Panc1 (cell line): ENCODE measurements around the gene NOTCH4. TPM values are rescaled to one million over a fixed set of nuclear protein-coding genes. Genes with fewer than 3 reads are reported as not detected.
A peak's percentile ranks its signal among the peaks of the same experiment; 100 is the strongest.
"Not testable (repeated sequence)": the region's sequence is repeated elsewhere in the genome, so short reads cannot be mapped to it uniquely, and the experiment has no call there.

Experiments used
- ATAC-seq: fragments of 200-7000 bp; cut with Tn5 transposase; 2 replicates; pipeline ENCODE4 v1.9.1; 2020; ENCODE audit warnings: mild to moderate bottlenecking, moderate library complexity
- BruUV-seq: library from RNA; stranded (reverse); fragments of 400-500 nt; replicated peaks from 2 replicates; lab custom pipeline; 2021; lab: Mats Ljungman, UMichigan
- CTCF ChIA-PET: fragments of 300-600 bp; sonication (Branson Sonifier 250); formaldehyde crosslinking; loops from one replicate; lab custom pipeline; 2022; ENCODE audit warnings: antibody characterized with exemption; lab: Charles Lee
- POLR2A ChIA-PET: fragments of 300-600 bp; sonication (Branson Sonifier 250); formaldehyde crosslinking; loops from one replicate; lab custom pipeline; 2022; ENCODE audit warnings: antibody characterized with exemption; lab: Charles Lee
- DNase-seq: peaks from one replicate; pipeline ENCODE4 v3.0.0-alpha.2; 2010; ENCODE audit warnings: low read depth, low spot score
- H3K27ac ChIP-seq: 2 replicates; pipeline ENCODE4 v1.5.1; 2011; ENCODE audit warnings: mild to moderate bottlenecking, low read length, inconsistent platforms
- H3K27me3 ChIP-seq: fragments of 200-500 bp; sonication (Bioruptor generic); 2 replicates; pipeline ENCODE4 v1.6.0; 2014; ENCODE audit warnings: low read length, inconsistent platforms; ENCODE audit not compliant: control insufficient read depth, insufficient read depth
- H3K36me3 ChIP-seq: fragments of 200-500 bp; sonication (Bioruptor generic); 2 replicates; pipeline ENCODE4 v1.5.1; 2014; ENCODE audit warnings: inconsistent platforms, mild to moderate bottlenecking, low read length, moderate library complexity; ENCODE audit not compliant: control insufficient read depth, insufficient read depth
- H3K4me1 ChIP-seq: 2 replicates; pipeline ENCODE4 v1.5.1; 2011; ENCODE audit warnings: inconsistent platforms, mild to moderate bottlenecking, low read length, moderate library complexity; ENCODE audit not compliant: control insufficient read depth, insufficient read depth
- H3K4me3 ChIP-seq, 2 experiments: 2 replicates each; pipeline ENCODE4 v1.5.1; 2011 to 2012; ENCODE audit warnings: low read depth in 2 of 2, low read length in 2 of 2, mild to moderate bottlenecking in 2 of 2, inconsistent platforms in 1 of 2, moderate library complexity in 1 of 2
- H3K9me3 ChIP-seq: fragments of 200-500 bp; sonication (Bioruptor generic); 2 replicates; pipeline ENCODE4 v1.5.1; 2014; ENCODE audit warnings: low read depth, mild to moderate bottlenecking, inconsistent platforms, low read length, moderate library complexity; ENCODE audit not compliant: control insufficient read depth, insufficient read depth
- POLR2AphosphoS5 ChIP-seq: IDR thresholded peaks from 2 replicates; pipeline ENCODE4 v1.6.1; 2012; ENCODE audit warnings: mild to moderate bottlenecking, low read depth, low read length, moderate library complexity
- SIN3A ChIP-seq: IDR thresholded peaks from 2 replicates; pipeline ENCODE4 v1.6.1; 2012; ENCODE audit warnings: low read depth, mild to moderate bottlenecking, low read length, moderate library complexity, borderline replicate concordance; ENCODE audit not compliant: insufficient read depth
- TCF7L2 ChIP-seq: IDR thresholded peaks from 2 replicates; pipeline ENCODE4 v1.6.1; 2011; ENCODE audit warnings: mild to moderate bottlenecking, low read depth, low read length, inconsistent platforms
- in situ Hi-C: cut with HindIII; loops from 2 replicates; pipeline ENCODE4 v1.10.0; 2016; ENCODE audit warnings: low sequenced_read_pairs, low pct_unique_long_range_greater_than_20kb
- intact Hi-C: fragments of 100-400 bp; cut with micrococcal nuclease; formaldehyde crosslinking; loops from one replicate; pipeline ENCODE4 v1.10.0; 2022; ENCODE audit not compliant: unreplicated experiment
- total RNA-seq: library from RNA; stranded (reverse); gene quantifications from one replicate; pipeline ENCODE4 v1.2.1, GENCODE V29; 2021; ENCODE audit not compliant: unreplicated experiment
- TF ChIP-seq, protein P1 (sequence below): fragments of 450-650 bp; IDR thresholded peaks from 2 replicates; pipeline ENCODE4 v1.5.1; 2017; ENCODE audit warnings: mild to moderate bottlenecking
- TF ChIP-seq, protein P2 (sequence below), 2 experiments: IDR thresholded peaks; 2 replicates each; pipeline ENCODE4 v1.6.1; 2011 to 2012; ENCODE audit warnings: low read depth in 2 of 2, control low read depth in 1 of 2, low read length in 1 of 2, mild to moderate bottlenecking in 1 of 2, moderate library complexity in 1 of 2; ENCODE audit not compliant: insufficient read depth in 1 of 2

NOTCH4 gene
- total RNA-seq, 1 experiment from 2014 or later, result 2.0 TPM

GRCh38 chr6:32247401-32247800 is 23.5 kb upstream of the NOTCH4 start:
- ChIA-PET CTCF (no interaction called here), POLR2A (no interaction called here)
- no peak overlapping the region for H3K4me3 ChIP-seq
- no peaks in the 10 kb centered on the region for H3K4me1 ChIP-seq
- H3K9me3 ChIP-seq, result no peaks in the 10 kb centered on the region
- intact Hi-C loops (loop anchor here (10.0 kb wide), 2 partner anchors 457 to 537 kb away; no protein-coding TSS in a partner anchor), in situ Hi-C loops (no loop called here)
- no peak overlapping the region for H3K27ac ChIP-seq
- no peak for DNase-seq
- ATAC-seq, result no peak
- H3K36me3 ChIP-seq, result no peaks in the 10 kb centered on the region
- TF ChIP-seq, protein P1, sequence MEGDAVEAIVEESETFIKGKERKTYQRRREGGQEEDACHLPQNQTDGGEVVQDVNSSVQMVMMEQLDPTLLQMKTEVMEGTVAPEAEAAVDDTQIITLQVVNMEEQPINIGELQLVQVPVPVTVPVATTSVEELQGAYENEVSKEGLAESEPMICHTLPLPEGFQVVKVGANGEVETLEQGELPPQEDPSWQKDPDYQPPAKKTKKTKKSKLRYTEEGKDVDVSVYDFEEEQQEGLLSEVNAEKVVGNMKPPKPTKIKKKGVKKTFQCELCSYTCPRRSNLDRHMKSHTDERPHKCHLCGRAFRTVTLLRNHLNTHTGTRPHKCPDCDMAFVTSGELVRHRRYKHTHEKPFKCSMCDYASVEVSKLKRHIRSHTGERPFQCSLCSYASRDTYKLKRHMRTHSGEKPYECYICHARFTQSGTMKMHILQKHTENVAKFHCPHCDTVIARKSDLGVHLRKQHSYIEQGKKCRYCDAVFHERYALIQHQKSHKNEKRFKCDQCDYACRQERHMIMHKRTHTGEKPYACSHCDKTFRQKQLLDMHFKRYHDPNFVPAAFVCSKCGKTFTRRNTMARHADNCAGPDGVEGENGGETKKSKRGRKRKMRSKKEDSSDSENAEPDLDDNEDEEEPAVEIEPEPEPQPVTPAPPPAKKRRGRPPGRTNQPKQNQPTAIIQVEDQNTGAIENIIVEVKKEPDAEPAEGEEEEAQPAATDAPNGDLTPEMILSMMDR, result no peak
- no peak for TF ChIP-seq SIN3A
- H3K27me3 ChIP-seq, result no peaks in the 10 kb centered on the region
- BruUV-seq, result no TSS peak

GRCh38 chr6:32244946-32245398 is 21.1 kb upstream of the NOTCH4 start:
- CTCF ChIA-PET, result no interaction called here
- intact Hi-C loops (loop anchor here (1.0 to 10.0 kb wide), 3 partner anchors 168 to 540 kb away; no protein-coding TSS in a partner anchor), in situ Hi-C loops (no loop called here)
- Histone ChIP-seq H3K36me3 (no peaks in the 10 kb centered on the region), H3K27ac (no peak overlapping the region), H3K27me3 (no peaks in the 10 kb centered on the region), H3K9me3 (no peaks in the 10 kb centered on the region), H3K4me1 (no peaks in the 10 kb centered on the region), H3K4me3 (no peak overlapping the region)
- peak; percentile 94 for ATAC-seq
- POLR2A ChIA-PET, result no interaction called here
- no peak for DNase-seq
- BruUV-seq, result no TSS peak
- TF ChIP-seq, protein P1, result peak; percentile 95
- no peak for TF ChIP-seq POLR2AphosphoS5

DNA sequence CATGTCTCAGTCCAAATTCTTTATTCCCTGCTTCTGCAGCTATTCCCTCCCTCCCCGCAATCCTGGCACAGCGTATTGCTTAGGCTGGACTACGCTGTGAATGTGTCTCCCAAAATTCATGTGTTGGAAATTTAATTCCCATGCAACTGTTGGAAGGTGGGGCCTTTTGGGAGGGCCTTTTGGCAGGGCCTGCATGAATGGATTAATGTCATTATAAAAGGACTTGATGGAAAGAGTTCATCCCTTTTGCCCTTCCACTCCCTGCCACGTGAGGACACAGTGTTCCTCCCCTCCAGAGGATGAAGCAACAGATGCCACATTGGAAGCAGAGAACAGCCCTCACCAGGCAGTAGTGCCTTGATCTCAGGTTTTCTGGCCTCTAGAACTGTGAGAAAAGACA is 20.4 kb upstream of the NOTCH4 start:
- BruUV-seq, result no TSS peak
- ChIA-PET POLR2A (no interaction called here), CTCF (no interaction called here)
- Histone ChIP-seq H3K4me3 (no peak overlapping the region), H3K27me3 (no peaks in the 10 kb centered on the region), H3K4me1 (no peaks in the 10 kb centered on the region), H3K36me3 (no peaks in the 10 kb centered on the region), H3K9me3 (no peaks in the 10 kb centered on the region), H3K27ac (no peak overlapping the region)
- in situ Hi-C loops, result no loop called here
- no peak for TF ChIP-seq POLR2AphosphoS5
- TF ChIP-seq, protein P1, result no peak
- TF ChIP-seq, protein P2, sequence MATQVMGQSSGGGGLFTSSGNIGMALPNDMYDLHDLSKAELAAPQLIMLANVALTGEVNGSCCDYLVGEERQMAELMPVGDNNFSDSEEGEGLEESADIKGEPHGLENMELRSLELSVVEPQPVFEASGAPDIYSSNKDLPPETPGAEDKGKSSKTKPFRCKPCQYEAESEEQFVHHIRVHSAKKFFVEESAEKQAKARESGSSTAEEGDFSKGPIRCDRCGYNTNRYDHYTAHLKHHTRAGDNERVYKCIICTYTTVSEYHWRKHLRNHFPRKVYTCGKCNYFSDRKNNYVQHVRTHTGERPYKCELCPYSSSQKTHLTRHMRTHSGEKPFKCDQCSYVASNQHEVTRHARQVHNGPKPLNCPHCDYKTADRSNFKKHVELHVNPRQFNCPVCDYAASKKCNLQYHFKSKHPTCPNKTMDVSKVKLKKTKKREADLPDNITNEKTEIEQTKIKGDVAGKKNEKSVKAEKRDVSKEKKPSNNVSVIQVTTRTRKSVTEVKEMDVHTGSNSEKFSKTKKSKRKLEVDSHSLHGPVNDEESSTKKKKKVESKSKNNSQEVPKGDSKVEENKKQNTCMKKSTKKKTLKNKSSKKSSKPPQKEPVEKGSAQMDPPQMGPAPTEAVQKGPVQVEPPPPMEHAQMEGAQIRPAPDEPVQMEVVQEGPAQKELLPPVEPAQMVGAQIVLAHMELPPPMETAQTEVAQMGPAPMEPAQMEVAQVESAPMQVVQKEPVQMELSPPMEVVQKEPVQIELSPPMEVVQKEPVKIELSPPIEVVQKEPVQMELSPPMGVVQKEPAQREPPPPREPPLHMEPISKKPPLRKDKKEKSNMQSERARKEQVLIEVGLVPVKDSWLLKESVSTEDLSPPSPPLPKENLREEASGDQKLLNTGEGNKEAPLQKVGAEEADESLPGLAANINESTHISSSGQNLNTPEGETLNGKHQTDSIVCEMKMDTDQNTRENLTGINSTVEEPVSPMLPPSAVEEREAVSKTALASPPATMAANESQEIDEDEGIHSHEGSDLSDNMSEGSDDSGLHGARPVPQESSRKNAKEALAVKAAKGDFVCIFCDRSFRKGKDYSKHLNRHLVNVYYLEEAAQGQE (IDR thresholded peaks at IDR 0.05; ENCODE audit: insufficient read depth in 1 of 2, low read depth in 2 of 2, low read length in 1 of 2), result no peak
- no peak for TF ChIP-seq SIN3A
- TF ChIP-seq TCF7L2, result no peak
- DNase-seq, result no peak
- intact Hi-C loops, result loop anchor here (10.0 kb wide), 2 partner anchors 461 to 541 kb away; no protein-coding TSS in a partner anchor
- ATAC-seq, result no peak

DNA sequence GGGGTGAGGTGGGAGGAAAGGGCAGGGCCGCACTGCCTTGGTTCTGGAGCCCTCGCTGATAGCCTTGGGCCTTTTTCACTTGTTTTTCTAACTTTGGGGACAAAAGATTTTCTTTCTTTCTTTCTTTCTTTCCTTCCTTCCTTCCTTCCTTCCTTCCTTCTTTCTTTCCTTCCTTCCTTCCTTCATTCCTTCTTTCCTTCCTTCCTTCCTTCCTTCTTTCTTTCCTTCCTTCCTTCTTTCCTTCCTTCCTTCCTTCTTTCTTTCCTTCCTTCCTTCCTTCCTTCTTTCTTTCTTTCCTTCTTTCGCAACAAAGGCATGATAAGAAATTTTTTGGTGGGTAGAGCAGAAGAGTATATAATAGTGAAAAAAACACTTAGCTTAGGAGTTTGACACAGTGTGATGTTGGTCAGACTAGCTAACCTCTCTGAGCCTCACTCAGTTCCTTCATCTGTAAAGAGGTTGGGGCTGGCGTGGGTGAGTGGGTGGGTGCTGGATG is 18.5 kb upstream of the NOTCH4 start:
- H3K36me3 ChIP-seq, CTCF ChIA-PET, H3K4me1 ChIP-seq, in situ Hi-C loops, H3K9me3 ChIP-seq, DNase-seq, BruUV-seq, ATAC-seq, POLR2A ChIA-PET, H3K27ac ChIP-seq, H3K4me3 ChIP-seq, H3K27me3 ChIP-seq: not testable (repeated sequence)
- intact Hi-C loops, result loop anchor here (10.0 kb wide), 2 partner anchors 462 to 542 kb away; no protein-coding TSS in a partner anchor
